Measurements from ENCODE around the gene STRAP. TPM values are rescaled to one million over a fixed set of nuclear protein-coding genes. Genes with fewer than 3 reads are reported as not detected.

The STRAP gene
- total and polyA plus RNA-seq, 2 of the 13 experiments (the other 11 are each of a cell fraction or from before 2014, with no cell fraction given), result 66.9 to 118 TPM

DNA sequence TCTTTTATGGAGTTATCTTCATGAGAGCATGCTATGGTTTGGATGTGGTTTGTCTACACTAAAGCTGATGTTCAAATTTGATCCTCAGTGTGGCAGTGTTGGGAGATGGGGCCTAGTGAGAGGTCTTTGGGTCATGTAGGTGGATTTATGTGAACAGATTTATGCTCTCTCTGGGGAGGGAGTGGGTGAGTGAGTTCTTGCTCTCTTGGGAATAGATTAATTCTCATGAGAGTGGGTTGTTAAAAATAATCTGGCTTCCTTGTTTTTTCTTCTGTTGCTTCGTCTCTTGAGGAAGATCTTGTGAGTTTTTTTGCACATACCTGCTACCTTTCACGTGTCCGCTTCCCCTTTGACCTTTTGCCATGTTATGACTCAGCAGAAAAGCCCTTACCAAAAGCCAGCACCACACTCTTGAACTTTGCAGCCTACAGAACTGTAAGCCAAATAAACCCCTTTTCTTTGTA lies 49.4 kb downstream of the STRAP start:
- Histone ChIP-seq H3K9ac (ENCODE audit: insufficient read depth, low read depth, low read length) (no peak overlapping the region), H2AFZ (ENCODE audit: low read length) (no peak overlapping the region), H3K79me2 (ENCODE audit: insufficient read depth, low read length) (no peaks in the 10 kb centered on the region), H4K20me1 (ENCODE audit: insufficient read depth, low read length) (no peaks in the 10 kb centered on the region), H3K9me3 (ENCODE audit: low read length) (no peaks in the 10 kb centered on the region), H3K27ac (ENCODE audit: extremely low read length, insufficient read depth, low read length) (peak overlapping the region; percentile 17), H3K27me3 (ENCODE audit: control insufficient read depth in 1 of 2, insufficient read depth in 2 of 2, low read length in 2 of 2) (no peaks in the 10 kb centered on the region), H3K4me2 (ENCODE audit: low read depth, low read length) (no peak overlapping the region), H3K36me3 (replicated peaks in 1 of 2; ENCODE audit: control insufficient read depth in 1 of 2, insufficient read depth in 2 of 2, low read length in 2 of 2) (no peaks in the 10 kb centered on the region; a peak in 1 of 5 replicates), H3K4me1 (ENCODE audit: insufficient read depth, low read length) (peaks cover 14% of the 10 kb centered on the region), H3K4me3 (replicated peaks in 1 of 3; ENCODE audit: insufficient read depth in 1 of 3, low read depth in 2 of 3, low read length in 3 of 3) (no peak overlapping the region)
- CTCF ChIA-PET (ENCODE audit: low intra/inter-chr PET ratio, low total read pairs), result no interaction called here
- DNase-seq (ENCODE audit: low spot score) (peak; percentile 44), FAIRE-seq (peak; percentile 26), ATAC-seq (peak; percentile 89)
- no TSS peak for BruUV-seq (replicated peaks)
- 53% methylated on average over 3 of the region's 3 CpGs for WGBS (ENCODE audit: low lambda C conversion rate)
- in situ Hi-C loops (cut with HindIII; ENCODE audit: extremely low pct_ligation_motif_present, low pct_unique_long_range_greater_than_20kb), result no loop called here
- intact Hi-C loops (cut with micrococcal nuclease; ENCODE audit: unreplicated experiment), result no loop called here
- POLR2A ChIA-PET, result no interaction called here
- TF ChIP-seq XRCC5 (optimal IDR thresholded peaks at IDR 0.05; ENCODE audit: low read length), result no peak
- no peak for TF ChIP-seq TP53 (CRISPR knock-in tag; conservative IDR thresholded peaks at IDR 0.05)
- TF ChIP-seq BCL6 (CRISPR knock-in tag; IDR thresholded peaks at IDR 0.05), result no peak
- TF ChIP-seq SMARCC2 (IDR thresholded peaks at IDR 0.05), result no peak
- no peak for TF ChIP-seq SMYD3 (CRISPR knock-in tag; IDR thresholded peaks at IDR 0.05)
- no peak for TF ChIP-seq KDM5A (IDR thresholded peaks at IDR 0.05; ENCODE audit: borderline replicate concordance, low read length)
- TF ChIP-seq ZNF451 (CRISPR knock-in tag; IDR thresholded peaks at IDR 0.05), result no peak
- no peak for TF ChIP-seq PHF21A (CRISPR knock-in tag; IDR thresholded peaks at IDR 0.05)
- no peak for TF ChIP-seq MATR3 (CRISPR knock-in tag; IDR thresholded peaks at IDR 0.05)
- no peak for TF ChIP-seq PHF8 (CRISPR knock-in tag; IDR thresholded peaks at IDR 0.05)
- TF ChIP-seq, protein P1, sequence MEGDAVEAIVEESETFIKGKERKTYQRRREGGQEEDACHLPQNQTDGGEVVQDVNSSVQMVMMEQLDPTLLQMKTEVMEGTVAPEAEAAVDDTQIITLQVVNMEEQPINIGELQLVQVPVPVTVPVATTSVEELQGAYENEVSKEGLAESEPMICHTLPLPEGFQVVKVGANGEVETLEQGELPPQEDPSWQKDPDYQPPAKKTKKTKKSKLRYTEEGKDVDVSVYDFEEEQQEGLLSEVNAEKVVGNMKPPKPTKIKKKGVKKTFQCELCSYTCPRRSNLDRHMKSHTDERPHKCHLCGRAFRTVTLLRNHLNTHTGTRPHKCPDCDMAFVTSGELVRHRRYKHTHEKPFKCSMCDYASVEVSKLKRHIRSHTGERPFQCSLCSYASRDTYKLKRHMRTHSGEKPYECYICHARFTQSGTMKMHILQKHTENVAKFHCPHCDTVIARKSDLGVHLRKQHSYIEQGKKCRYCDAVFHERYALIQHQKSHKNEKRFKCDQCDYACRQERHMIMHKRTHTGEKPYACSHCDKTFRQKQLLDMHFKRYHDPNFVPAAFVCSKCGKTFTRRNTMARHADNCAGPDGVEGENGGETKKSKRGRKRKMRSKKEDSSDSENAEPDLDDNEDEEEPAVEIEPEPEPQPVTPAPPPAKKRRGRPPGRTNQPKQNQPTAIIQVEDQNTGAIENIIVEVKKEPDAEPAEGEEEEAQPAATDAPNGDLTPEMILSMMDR (CRISPR knock-in tag; IDR thresholded peaks at IDR 0.05), result no peak
- TF ChIP-seq ZBTB20 (CRISPR knock-in tag; IDR thresholded peaks at IDR 0.05; ENCODE audit: borderline replicate concordance, low read depth), result no peak
- TF ChIP-seq ZMYM4 (CRISPR knock-in tag; IDR thresholded peaks at IDR 0.05), result peak; percentile 50; the same call in 1 of the 2 replicates
- TF ChIP-seq ZNF558 (CRISPR knock-in tag; IDR thresholded peaks at IDR 0.05; ENCODE audit: borderline replicate concordance), result no peak
- TF ChIP-seq ZNF446 (CRISPR knock-in tag; IDR thresholded peaks at IDR 0.05), result no peak
- TF ChIP-seq STAG1 (CRISPR knock-in tag; IDR thresholded peaks at IDR 0.05), result no peak
- TF ChIP-seq HIVEP1 (CRISPR knock-in tag; IDR thresholded peaks at IDR 0.05), result no peak
- TF ChIP-seq BHLHE40 (IDR thresholded peaks at IDR 0.05; ENCODE audit: low read length), result no peak
- no peak for TF ChIP-seq HHEX (CRISPR knock-in tag; IDR thresholded peaks at IDR 0.05)
- TF ChIP-seq, protein P2, sequence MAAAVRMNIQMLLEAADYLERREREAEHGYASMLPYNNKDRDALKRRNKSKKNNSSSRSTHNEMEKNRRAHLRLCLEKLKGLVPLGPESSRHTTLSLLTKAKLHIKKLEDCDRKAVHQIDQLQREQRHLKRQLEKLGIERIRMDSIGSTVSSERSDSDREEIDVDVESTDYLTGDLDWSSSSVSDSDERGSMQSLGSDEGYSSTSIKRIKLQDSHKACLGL (CRISPR knock-in tag; IDR thresholded peaks at IDR 0.05), result no peak
- TF ChIP-seq ISL2 (CRISPR knock-in tag; IDR thresholded peaks at IDR 0.05), result no peak
- no peak for TF ChIP-seq MIER2 (CRISPR knock-in tag; IDR thresholded peaks at IDR 0.05)
- TF ChIP-seq, protein P3, sequence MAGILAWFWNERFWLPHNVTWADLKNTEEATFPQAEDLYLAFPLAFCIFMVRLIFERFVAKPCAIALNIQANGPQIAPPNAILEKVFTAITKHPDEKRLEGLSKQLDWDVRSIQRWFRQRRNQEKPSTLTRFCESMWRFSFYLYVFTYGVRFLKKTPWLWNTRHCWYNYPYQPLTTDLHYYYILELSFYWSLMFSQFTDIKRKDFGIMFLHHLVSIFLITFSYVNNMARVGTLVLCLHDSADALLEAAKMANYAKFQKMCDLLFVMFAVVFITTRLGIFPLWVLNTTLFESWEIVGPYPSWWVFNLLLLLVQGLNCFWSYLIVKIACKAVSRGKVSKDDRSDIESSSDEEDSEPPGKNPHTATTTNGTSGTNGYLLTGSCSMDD (CRISPR knock-in tag; IDR thresholded peaks at IDR 0.05), result no peak
- TF ChIP-seq ZNF562 (CRISPR knock-in tag; IDR thresholded peaks at IDR 0.05; ENCODE audit: borderline replicate concordance), result no peak
- no peak for TF ChIP-seq ZNF530 (CRISPR knock-in tag; IDR thresholded peaks at IDR 0.05; ENCODE audit: low read depth)
- no peak for TF ChIP-seq ZNF670 (CRISPR knock-in tag; IDR thresholded peaks at IDR 0.05; ENCODE audit: borderline replicate concordance)
- no peak for TF ChIP-seq ZNF234 (CRISPR knock-in tag; conservative IDR thresholded peaks at IDR 0.05)

Data from HepG2 (cell line).